ENCODE data around the gene DCHS1.
"Not testable (repeated sequence)": the region's sequence is repeated elsewhere in the genome, so short reads cannot be mapped to it uniquely, and the experiment has no call there.

The DCHS1 gene, protein sequence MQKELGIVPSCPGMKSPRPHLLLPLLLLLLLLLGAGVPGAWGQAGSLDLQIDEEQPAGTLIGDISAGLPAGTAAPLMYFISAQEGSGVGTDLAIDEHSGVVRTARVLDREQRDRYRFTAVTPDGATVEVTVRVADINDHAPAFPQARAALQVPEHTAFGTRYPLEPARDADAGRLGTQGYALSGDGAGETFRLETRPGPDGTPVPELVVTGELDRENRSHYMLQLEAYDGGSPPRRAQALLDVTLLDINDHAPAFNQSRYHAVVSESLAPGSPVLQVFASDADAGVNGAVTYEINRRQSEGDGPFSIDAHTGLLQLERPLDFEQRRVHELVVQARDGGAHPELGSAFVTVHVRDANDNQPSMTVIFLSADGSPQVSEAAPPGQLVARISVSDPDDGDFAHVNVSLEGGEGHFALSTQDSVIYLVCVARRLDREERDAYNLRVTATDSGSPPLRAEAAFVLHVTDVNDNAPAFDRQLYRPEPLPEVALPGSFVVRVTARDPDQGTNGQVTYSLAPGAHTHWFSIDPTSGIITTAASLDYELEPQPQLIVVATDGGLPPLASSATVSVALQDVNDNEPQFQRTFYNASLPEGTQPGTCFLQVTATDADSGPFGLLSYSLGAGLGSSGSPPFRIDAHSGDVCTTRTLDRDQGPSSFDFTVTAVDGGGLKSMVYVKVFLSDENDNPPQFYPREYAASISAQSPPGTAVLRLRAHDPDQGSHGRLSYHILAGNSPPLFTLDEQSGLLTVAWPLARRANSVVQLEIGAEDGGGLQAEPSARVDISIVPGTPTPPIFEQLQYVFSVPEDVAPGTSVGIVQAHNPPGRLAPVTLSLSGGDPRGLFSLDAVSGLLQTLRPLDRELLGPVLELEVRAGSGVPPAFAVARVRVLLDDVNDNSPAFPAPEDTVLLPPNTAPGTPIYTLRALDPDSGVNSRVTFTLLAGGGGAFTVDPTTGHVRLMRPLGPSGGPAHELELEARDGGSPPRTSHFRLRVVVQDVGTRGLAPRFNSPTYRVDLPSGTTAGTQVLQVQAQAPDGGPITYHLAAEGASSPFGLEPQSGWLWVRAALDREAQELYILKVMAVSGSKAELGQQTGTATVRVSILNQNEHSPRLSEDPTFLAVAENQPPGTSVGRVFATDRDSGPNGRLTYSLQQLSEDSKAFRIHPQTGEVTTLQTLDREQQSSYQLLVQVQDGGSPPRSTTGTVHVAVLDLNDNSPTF (N-terminal part only)

DNA sequence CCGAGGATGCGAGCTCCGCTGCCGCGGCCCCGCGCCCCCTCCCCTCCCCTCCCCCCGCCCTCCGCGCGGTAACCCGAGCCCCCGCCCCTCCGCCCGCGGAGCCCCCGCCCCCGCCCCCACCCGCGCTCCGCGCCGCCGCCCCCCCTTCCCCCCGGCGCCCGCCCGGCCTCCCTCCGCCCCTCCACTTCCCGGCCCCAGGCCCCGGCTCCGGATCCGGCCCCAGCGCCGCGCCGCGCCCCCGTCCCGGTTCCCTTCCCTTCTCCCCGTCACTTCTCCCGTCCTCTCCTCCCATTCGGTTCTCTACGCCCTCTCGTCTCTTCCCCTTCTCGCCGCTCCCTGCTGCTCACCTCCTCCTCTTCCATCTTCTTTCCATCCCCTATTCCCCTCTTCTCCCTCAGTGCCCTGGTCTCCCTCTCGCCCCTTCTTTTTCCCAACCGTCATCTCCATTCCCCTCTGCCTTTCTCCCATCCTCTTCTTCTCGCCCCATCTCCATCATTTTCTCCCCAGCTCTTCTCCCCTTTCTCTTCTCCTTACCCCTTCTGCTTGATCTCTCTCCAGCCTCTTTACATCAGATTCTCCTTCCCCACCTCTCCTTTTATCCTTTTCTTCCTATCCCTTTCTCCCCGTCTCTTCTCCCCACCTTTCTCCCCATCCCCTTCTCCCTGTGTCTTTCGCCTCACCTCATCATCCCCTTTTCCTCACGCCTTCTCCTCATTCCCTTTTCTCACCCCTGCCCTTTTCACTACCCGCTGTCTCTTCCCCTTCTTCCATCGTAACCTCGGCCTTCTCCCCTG, at the start of gene DCHS1:
Gene DCHS1, minus strand, starts transcription at position 20 of the 794 bp plus-strand sequence. CDS start 14,196 bp downstream, outside the sequence.
- in situ Hi-C loops (cut with MboI; ENCODE audit: low sequenced_read_pairs, unreplicated experiment): no loop called here
- no peak for DNase-seq (ENCODE audit: low spot score)
- TF ChIP-seq, protein P1, sequence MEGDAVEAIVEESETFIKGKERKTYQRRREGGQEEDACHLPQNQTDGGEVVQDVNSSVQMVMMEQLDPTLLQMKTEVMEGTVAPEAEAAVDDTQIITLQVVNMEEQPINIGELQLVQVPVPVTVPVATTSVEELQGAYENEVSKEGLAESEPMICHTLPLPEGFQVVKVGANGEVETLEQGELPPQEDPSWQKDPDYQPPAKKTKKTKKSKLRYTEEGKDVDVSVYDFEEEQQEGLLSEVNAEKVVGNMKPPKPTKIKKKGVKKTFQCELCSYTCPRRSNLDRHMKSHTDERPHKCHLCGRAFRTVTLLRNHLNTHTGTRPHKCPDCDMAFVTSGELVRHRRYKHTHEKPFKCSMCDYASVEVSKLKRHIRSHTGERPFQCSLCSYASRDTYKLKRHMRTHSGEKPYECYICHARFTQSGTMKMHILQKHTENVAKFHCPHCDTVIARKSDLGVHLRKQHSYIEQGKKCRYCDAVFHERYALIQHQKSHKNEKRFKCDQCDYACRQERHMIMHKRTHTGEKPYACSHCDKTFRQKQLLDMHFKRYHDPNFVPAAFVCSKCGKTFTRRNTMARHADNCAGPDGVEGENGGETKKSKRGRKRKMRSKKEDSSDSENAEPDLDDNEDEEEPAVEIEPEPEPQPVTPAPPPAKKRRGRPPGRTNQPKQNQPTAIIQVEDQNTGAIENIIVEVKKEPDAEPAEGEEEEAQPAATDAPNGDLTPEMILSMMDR (IDR thresholded peaks at IDR 0.05; ENCODE audit: borderline replicate concordance, control extremely low read depth, extremely low read depth, insufficient read depth, missing control alignments): no peak

DNA sequence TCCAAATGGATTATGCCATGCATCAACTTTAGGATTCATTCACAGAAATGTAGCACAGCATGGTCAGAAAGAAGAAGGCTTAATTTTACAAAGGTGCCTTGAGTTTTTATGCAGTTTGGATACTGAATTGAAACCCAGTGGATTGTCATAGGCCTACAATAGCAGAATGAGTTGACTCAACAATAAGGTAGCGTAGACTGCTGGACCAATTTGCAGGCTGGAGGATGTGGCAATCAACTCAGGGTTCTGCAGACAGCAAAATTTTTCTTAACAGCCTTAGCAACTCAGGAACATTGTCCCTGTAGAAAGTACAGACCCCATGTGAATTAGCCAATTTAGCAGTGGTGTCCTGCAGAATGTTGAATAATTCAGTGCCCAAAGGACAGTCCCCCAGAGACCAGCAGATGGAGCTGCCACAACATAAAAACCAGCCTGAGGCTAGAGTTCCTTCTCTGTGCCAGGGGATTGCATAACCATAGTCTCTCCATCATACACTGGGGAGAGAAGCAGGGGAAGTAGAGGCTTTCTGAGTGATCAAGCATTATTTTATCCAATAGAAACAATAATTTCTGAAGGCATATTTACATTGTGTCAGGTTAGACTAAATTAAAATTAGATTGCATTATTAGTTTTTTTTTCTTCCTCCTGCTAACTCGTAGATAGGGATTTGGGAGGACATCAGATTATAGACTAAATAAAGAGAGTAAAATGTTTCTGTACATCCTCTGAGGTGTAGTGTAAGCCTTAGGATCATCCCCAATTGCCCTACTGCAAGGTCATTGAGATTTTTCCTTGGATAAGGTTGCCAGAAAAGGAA, 47.8 kb upstream of the DCHS1 start:
- in situ Hi-C loops (cut with MboI; ENCODE audit: low sequenced_read_pairs, unreplicated experiment): no loop called here
- TF ChIP-seq, protein P1 (IDR thresholded peaks at IDR 0.05; ENCODE audit: borderline replicate concordance, control extremely low read depth, extremely low read depth, insufficient read depth, missing control alignments): no peak
- no peak for DNase-seq (ENCODE audit: low spot score)

DNA sequence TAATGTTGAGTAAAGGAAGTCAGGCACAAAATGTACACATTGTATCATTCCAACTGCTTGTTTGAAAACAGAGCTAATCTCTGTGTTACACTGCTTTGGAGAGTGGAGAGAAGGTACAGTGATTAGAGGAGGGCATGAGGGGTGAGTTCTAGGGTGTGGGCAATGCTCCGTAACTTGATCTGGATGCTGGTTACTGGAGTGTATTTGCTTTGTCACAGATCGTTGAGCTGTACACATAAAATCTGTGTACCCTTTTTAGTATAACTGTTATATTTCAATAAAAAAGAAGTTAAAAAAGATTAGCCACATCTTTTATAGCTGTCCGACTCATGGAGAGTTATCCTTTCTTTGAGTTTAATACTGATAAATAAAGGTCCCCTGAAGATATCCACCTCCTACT, 46.3 kb upstream of the DCHS1 start:
- in situ Hi-C loops (cut with MboI; ENCODE audit: low sequenced_read_pairs, unreplicated experiment); DNase-seq (ENCODE audit: low spot score): not testable (repeated sequence)

DNA sequence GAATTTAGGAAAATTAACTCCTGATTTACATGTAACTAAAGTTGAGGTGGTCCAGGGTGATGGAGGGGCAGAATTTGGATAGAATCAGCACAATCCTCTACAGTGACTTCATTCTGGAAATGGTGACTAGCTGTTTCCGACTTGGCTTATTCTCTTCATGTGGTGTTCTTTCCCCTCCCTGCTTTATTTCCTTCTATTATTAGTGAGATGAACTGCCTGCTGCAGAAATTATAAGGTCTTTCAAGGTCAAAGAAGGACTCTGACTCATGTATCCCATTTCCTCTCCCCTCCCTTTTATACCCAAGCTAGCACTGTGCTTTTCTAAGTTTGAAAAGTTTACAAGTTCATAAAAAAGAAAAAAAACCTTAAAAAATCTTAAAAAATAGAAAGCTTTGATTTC, 39.8 kb upstream of the DCHS1 start:
- no peak for DNase-seq (ENCODE audit: low spot score)
- TF ChIP-seq, protein P1 (IDR thresholded peaks at IDR 0.05; ENCODE audit: borderline replicate concordance, control extremely low read depth, extremely low read depth, insufficient read depth, missing control alignments): no peak
- in situ Hi-C loops (cut with MboI; ENCODE audit: low sequenced_read_pairs, unreplicated experiment): no loop called here

DNA sequence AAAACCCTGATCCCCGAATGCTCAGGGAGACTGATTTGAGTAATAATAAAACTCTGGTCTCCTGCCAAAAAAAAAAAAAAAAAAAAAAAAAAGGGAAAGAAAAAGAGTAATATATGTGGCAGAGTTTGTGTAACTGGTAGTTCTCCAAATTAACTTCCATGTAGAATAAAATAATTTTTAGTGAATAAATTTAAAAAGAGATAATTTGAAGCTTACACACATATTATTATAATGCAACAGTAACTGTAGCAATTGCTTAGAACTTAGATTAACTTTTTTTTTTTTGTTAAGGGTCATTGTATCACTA, 38.6 kb upstream of the DCHS1 start:
- in situ Hi-C loops (cut with MboI; ENCODE audit: low sequenced_read_pairs, unreplicated experiment): no loop called here
- TF ChIP-seq, protein P1 (IDR thresholded peaks at IDR 0.05; ENCODE audit: borderline replicate concordance, control extremely low read depth, extremely low read depth, insufficient read depth, missing control alignments): no peak
- DNase-seq (ENCODE audit: low spot score): no peak
